Ovary (tissue), 3 donors: ENCODE data around the gene PRDM15.

ENCODE experiments used
- CTCF ChIP-seq, 3 donors: fragments of 450-650 bp in 2 of 3; fragments of 200-600 bp in 1 of 3; IDR thresholded peaks; one replicate each; pipeline versions ENCODE4 v1.5.1 to v1.8.0; 2016 to 2022; ENCODE audit warnings: antibody characterized with exemption in 3 of 3, mild to moderate bottlenecking in 1 of 3
- EP300 ChIP-seq: sonication (generic); formaldehyde crosslinking; IDR thresholded peaks from one replicate; pipeline ENCODE4 v1.6.1; 2017; ENCODE audit warnings: antibody characterized with exemption
- POLR2A ChIP-seq: fragments of 450-650 bp; IDR thresholded peaks from one replicate; pipeline ENCODE4 v1.6.1; 2017; ENCODE audit warnings: antibody characterized with exemption, mild to moderate bottlenecking, moderate library complexity
- donor health status: DM: no; HTN: no; CAD: no.

GRCh38 chr21:41770901-41771624 is 108.1 kb downstream of the PRDM15 start:
- TF ChIP-seq CTCF (IDR thresholded peaks at IDR 0.05) (no peak), POLR2A (no peak), EP300 (no peak)
